HG02870 (cell line): ENCODE data around the gene USP34.
"Not testable (repeated sequence)": the region's sequence is repeated elsewhere in the genome, so short reads cannot be mapped to it uniquely, and the experiment has no call there.

ENCODE experiments used
- ATAC-seq: cut with Tn5 transposase; IDR thresholded peaks from one replicate; pipeline ENCODE4 v1.9.1; 2021; ENCODE audit warnings: mild to moderate bottlenecking, moderate library complexity; ENCODE audit not compliant: unreplicated experiment

The USP34 gene

GRCh38 chr2:61465045-61465444 lies 5.8 kb downstream of the USP34 start:
- no peak for ATAC-seq

- no peak for ATAC-seq
Observed at GRCh38 chr2:61463769-61464475, 7.0 kb downstream of the USP34 start.

GRCh38 chr2:61461404-61461803 lies 9.5 kb downstream of the USP34 start:
- no peak for ATAC-seq

GRCh38 chr2:61460163-61460562 lies 10.7 kb downstream of the USP34 start:
- no peak for ATAC-seq

GRCh38 chr2:61456746-61457420 lies 14.0 kb downstream of the USP34 start:
- ATAC-seq, result no peak

- no peak for ATAC-seq
Observed at GRCh38 chr2:61456070-61456745, 14.7 kb downstream of the USP34 start.

GRCh38 chr2:61454972-61455371 lies 15.9 kb downstream of the USP34 start:
- not testable (repeated sequence) for ATAC-seq

- ATAC-seq, result no peak
Observed at GRCh38 chr2:61454383-61454782, 16.5 kb downstream of the USP34 start.

GRCh38 chr2:61452392-61452791 lies 18.5 kb downstream of the USP34 start:
- ATAC-seq, result no peak

GRCh38 chr2:61451178-61451577 lies 19.7 kb downstream of the USP34 start:
- ATAC-seq, result no peak

- no peak for ATAC-seq
Observed at GRCh38 chr2:61450144-61450543, 20.7 kb downstream of the USP34 start.

- no peak for ATAC-seq
Observed at GRCh38 chr2:61448229-61448628, 22.7 kb downstream of the USP34 start.

GRCh38 chr2:61446971-61447370 lies 23.9 kb downstream of the USP34 start:
- ATAC-seq, result not testable (repeated sequence)

GRCh38 chr2:61443342-61444041 lies 27.4 kb downstream of the USP34 start:
- peak; percentile 89 for ATAC-seq

- no peak for ATAC-seq
Observed at GRCh38 chr2:61439241-61440002, 31.5 kb downstream of the USP34 start.

GRCh38 chr2:61438670-61439069 lies 32.2 kb downstream of the USP34 start:
- no peak for ATAC-seq

- ATAC-seq, result no peak
Observed at GRCh38 chr2:61437170-61437569, 33.7 kb downstream of the USP34 start.

- no peak for ATAC-seq
Observed at GRCh38 chr2:61436092-61436491, 34.8 kb downstream of the USP34 start.

- no peak for ATAC-seq
Observed at GRCh38 chr2:61435291-61435690, 35.6 kb downstream of the USP34 start.

- no peak for ATAC-seq
Observed at GRCh38 chr2:61434314-61434713, 36.6 kb downstream of the USP34 start.

- ATAC-seq, result no peak
Observed at GRCh38 chr2:61433606-61434005, 37.3 kb downstream of the USP34 start.
